ENCODE data around the gene GPX8.

GRCh38 chr5:55110217-55110616, 49.8 kb upstream of the GPX8 start:
- no peak for TF ChIP-seq POLR2A (IDR thresholded peaks at IDR 0.05)
- TF ChIP-seq, protein P1, sequence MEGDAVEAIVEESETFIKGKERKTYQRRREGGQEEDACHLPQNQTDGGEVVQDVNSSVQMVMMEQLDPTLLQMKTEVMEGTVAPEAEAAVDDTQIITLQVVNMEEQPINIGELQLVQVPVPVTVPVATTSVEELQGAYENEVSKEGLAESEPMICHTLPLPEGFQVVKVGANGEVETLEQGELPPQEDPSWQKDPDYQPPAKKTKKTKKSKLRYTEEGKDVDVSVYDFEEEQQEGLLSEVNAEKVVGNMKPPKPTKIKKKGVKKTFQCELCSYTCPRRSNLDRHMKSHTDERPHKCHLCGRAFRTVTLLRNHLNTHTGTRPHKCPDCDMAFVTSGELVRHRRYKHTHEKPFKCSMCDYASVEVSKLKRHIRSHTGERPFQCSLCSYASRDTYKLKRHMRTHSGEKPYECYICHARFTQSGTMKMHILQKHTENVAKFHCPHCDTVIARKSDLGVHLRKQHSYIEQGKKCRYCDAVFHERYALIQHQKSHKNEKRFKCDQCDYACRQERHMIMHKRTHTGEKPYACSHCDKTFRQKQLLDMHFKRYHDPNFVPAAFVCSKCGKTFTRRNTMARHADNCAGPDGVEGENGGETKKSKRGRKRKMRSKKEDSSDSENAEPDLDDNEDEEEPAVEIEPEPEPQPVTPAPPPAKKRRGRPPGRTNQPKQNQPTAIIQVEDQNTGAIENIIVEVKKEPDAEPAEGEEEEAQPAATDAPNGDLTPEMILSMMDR (IDR thresholded peaks at IDR 0.05), result no peak
